Heart left ventricle (tissue), 13 donors: Measurements from ENCODE around the gene C14orf180.

Experiments
- CTCF ChIP-seq, 12 donors: fragments of 200-600 bp; sonication (generic) in 4 of 12; IDR thresholded peaks; one replicate each; pipeline versions ENCODE4 v1.5.0 to v1.8.0; 2018 to 2022; ENCODE audit warnings: antibody characterized with exemption in 12 of 12, mild to moderate bottlenecking in 5 of 12
- POLR2A ChIP-seq, 2 donors: fragments of 450-650 bp; IDR thresholded peaks; one replicate each; pipeline ENCODE4 v1.6.1; 2017; ENCODE audit warnings: antibody characterized with exemption in 2 of 2, mild to moderate bottlenecking in 2 of 2, moderate library complexity in 2 of 2
- donor health status: ischemic (EF 13 %, LVEDD 7.1; RV severe dilation, severe dysfunction).
- donor health status: DM: no; HTN: yes; CAD: no.
- donor health status: DM: no; HTN: no; CAD: no.
- donor health status: ischemic (EF 25% LVEDD 6.9; RV normal size, moderate dysfunction).
- donor health status: ischemic (EF 25% LVEDD 5.7; RV mildly dilated, moderate dysfunction).
- donor health status: ischemic (EF 35%, LVEDD 5.7; RV mildly dilated, moderate dysfunction).
- donor health status: nonischemic (EF 11% LVEDD 7.7; RV severe dilation, severe dysfunction).
- donor health status: DM: yes; HTN: yes; CAD: no.
- donor health status: PGD.
- donor health status: ischemic (EF 29% LVEDD 5.4; RV normal size, mild dysfunction).
- donor health status: nonischemic (EF 23%, LVEDD 6.1; RV moderate dilation, normal function).

- TF ChIP-seq CTCF (IDR thresholded peaks at IDR 0.05) (no peak), POLR2A (IDR thresholded peaks at IDR 0.05) (no peak)
Observed at GRCh38 chr14:104598039-104598909, 18.7 kb downstream of the C14orf180 start.
